Stomach (tissue), 4 donors: Measurements from ENCODE around the gene RRP15.

Source experiments
- CTCF ChIP-seq, 7 experiments: fragments of 450-650 bp in 4 of 7; fragments of 200-600 bp in 3 of 7; sonication (generic) in 3 of 7; IDR thresholded peaks; one replicate each; pipeline ENCODE4 v1.5.1; 2016 to 2019; ENCODE audit warnings: antibody characterized with exemption in 7 of 7, control low read depth in 2 of 7, mild to moderate bottlenecking in 1 of 7
- EP300 ChIP-seq: sonication (generic); formaldehyde crosslinking; IDR thresholded peaks from one replicate; pipeline ENCODE4 v1.6.1; 2017; ENCODE audit warnings: antibody characterized with exemption
- POLR2AphosphoS5 ChIP-seq, 3 donors: sonication (generic); formaldehyde crosslinking; IDR thresholded peaks; one replicate each; pipeline ENCODE4 v1.6.1; 2016; ENCODE audit warnings: antibody characterized with exemption in 3 of 3

- TF ChIP-seq CTCF (IDR thresholded peaks at IDR 0.05) (no peak), POLR2AphosphoS5 (IDR thresholded peaks at IDR 0.05) (no peak), EP300 (no peak)
Measured at GRCh38 chr1:218284377-218284916, 646 bp upstream of the RRP15 start.
